GM19395 (cell line): Measurements from ENCODE around the gene IGSF23.
"Not testable (repeated sequence)": the region's sequence is repeated elsewhere in the genome, so short reads cannot be mapped to it uniquely, and the experiment has no call there.

Experiments
- ATAC-seq: cut with Tn5 transposase; IDR thresholded peaks from one replicate; pipeline ENCODE4 v1.9.1; 2021; ENCODE audit warnings: mild to moderate bottlenecking, moderate library complexity; ENCODE audit not compliant: unreplicated experiment

The IGSF23 gene

DNA sequence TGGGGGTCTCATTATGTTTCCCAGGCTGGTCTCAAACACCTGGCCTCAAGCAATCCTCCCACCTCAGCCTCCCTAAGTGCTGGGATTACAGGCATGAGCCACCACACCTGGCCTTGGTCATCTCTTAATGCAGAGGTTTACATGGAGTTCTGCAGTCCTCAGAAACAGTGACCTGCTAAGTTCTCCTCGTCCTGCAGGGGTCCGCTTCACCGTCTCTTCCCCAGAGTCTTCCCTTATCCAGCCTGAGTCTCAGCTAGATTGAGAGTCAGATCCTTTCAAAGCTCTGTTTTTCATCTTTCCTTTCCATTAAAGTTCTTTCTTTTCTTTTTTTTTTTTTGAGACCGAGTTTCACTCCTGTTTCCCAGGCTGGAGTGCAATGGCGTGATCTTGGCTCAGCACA, 2.9 kb upstream of the IGSF23 start:
- not testable (repeated sequence) for ATAC-seq

DNA sequence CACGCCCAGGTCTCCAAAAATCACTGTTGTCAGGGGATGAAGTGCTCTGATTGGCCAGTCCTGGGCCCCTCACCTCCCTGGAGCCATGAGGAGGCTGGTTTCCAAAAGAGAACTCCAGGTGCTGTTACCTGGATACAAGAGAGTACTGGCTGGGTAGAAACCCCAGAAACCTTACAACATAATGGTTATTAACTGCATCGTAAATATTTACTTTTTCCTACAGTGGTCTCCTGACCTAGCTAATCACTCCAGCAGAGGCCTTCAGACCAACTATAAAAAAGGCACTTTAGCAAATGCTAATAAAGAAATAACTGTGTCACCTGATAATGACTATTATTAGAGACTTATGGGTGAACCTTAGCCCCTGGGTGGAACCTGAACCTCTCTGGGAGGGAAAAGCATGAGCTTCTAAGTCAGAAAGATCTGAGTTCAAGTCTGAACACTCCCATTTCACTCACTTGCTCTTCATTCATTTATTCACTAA, 1.5 kb upstream of the IGSF23 start:
- ATAC-seq: no peak

DNA sequence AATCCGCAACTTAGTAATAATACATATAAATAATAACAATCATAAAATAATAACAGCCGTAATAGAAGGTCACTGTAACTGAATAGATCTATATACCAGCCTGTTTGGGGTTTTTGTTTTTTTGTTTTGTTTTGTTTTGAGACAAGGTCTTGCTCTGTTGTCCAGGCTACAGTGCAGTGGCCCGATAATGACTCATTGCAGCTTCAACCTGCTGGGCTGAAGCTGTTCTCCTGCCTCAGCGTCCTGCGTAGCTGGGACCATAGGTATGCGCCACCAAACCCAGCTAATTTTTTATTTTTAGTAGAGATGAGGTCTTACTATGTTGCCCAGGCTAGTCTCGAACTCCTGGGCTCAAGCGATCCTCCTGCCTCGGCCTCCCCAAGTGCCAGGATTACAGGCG, 950 bp downstream of the IGSF23 start:
- ATAC-seq: no peak

DNA sequence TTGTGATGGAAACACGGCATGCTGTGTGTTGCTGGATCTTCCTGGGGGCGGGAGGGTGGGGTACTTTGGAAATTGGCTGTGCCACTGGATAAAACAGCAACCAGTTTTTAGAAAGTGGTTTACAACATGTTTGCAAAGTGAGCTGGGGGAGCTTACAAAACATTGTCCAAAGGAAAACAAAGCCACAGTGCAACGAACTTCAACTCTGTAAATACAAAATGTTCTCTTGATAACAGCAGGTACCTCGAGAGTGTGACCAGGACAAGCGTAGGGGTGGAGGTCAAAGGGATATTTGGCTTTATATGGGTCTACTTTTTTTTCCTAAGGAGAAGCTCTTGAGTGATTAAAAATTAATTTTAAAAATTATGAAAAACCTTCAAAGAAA, 2.5 kb downstream of the IGSF23 start:
- no peak for ATAC-seq

DNA sequence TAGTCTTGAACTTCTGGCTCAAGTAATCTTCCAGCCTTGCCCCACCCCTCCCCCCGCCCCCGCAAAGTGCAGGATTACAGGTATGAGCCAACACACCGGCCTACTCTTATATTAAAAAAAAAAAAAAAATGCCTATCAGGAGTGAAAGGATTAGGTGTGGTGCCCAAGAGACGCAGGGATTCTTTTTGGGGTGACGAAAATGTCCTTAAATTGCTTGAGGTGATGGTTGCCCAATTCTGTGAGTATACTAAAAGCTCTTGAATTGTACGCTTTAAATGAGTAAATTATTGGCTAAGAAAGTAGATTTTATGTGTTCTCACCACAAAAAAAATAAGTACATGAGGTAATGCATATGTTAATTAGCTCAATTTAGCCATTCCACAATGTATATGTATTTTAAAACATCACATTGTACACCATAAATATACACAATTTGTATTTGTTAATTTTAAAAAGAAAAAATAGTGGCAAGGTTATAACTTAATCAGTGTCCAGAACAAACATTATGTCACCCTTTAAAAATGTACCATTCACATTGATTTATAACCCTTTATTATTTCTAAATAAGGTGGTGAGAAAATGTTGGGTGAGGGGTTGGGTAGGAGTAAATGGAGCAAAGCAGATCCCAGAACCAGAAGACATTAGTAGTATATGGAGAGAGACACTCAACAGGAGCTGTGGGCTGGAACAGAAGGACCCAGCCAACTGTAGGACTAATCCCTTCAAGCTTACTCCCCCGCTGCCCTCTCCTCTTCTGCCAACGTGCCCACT, 3.9 kb downstream of the IGSF23 start:
- ATAC-seq: no peak

DNA sequence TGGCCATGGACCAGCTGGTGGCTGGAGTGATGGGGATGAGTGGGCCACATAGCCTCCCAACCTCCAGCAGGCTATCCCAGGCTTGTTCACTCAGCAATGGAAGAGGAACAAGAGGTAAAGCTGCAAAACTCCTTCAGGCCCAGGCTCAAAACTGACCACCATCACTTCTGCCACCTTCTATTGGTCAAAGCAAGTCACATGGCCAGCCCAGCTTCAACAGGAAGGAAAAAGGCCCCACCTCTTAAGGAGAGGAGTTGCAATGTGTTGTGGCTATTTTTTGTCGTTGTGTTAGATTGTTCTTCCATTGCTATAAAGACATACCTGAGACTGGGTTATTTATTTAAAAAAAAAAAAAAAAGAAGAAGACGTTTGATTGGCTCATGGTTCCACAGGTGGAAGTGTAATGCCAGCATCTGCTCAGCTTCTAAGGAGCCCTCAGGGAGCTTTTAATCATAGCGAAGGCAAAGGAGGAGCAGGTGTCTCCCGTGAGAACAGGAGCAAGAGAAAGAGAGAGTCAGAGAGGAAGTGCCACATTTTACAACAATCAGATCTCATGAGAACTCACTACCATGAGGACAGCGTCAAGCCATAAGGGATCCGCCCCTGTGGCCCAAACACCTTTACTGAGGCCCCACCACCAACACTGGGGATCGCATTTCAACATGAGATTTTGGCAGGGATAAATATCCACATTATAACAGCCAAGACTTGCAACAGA, 5.4 kb downstream of the IGSF23 start:
- ATAC-seq: no peak

DNA sequence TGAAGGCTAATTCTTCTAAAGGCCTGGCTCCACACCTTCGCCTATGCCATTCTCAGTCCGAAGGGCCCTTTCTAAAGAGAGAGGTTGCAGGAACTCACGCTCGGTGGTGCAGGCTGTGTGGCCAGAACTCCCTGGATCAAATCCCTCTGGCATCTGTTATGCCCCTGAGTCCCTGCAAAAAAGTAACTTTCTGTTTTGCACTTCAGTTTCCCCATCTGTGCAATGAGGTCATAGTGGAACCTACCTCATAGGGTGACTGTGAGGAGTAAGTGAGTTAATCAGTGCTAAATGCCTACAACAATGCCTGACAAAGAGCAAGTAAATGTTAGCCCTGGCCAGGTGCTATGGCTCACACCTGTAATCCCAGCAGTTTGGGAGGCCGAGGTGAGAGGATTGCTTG, 7.3 kb downstream of the IGSF23 start:
- no peak for ATAC-seq

DNA sequence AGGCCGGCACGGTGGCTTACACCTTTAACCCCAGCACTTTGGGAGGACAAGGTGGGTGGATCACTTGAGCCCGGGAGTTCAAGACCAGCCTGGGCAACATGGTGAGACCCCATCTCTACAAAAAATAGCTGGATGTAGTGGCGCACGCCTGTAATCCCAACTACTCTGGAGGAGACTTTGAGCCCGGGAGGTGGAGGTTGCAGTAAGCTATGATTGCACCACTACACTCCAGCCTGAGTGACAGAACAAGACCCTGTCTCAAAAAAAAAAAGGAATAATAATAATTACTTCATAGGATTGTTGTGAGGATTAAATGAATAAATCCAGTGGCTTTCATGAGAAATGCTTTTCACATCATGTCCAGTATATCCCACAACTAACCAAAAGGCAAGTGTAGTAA, 8.0 kb downstream of the IGSF23 start:
- no peak for ATAC-seq

DNA sequence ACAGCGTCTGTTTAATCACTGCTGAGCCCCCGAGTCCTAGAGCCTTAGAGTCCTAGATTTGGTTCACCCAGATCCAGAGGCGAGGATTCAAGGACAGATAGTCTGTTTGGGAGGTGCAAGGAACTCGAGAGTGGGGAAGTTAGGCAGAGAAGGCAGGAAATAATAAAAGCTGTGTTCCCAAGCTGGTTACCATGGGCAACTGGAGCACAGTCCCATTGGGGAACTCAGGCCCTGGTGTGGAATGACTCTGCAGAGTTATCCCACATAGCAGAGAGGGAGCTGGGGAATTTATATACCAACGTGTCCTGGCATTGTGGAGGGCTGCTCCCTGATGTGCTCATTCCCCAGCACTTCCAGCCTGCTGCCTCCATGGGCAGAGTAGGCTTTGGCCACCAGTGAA, 9.7 kb downstream of the IGSF23 start:
- ATAC-seq: no peak

DNA sequence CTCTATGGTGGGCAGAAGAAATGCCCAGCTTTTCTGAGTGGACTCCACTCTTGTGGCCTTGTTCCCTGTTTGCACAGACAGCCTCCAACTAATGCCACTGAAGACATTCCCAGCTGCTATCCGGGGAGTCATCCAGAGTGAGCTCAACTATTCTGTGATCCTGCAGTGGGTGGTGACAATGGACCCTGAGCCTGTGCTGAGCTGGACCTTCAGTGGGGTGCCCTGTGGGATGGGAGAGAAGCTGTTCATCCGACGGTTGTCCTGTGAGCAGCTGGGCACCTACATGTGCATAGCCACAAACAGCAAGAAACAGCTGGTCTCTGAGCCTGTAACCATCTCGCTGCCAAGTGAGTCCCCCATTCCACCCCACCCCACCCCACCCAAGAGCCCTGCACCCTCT, 10.3 kb downstream of the IGSF23 start:
- ATAC-seq: no peak

DNA sequence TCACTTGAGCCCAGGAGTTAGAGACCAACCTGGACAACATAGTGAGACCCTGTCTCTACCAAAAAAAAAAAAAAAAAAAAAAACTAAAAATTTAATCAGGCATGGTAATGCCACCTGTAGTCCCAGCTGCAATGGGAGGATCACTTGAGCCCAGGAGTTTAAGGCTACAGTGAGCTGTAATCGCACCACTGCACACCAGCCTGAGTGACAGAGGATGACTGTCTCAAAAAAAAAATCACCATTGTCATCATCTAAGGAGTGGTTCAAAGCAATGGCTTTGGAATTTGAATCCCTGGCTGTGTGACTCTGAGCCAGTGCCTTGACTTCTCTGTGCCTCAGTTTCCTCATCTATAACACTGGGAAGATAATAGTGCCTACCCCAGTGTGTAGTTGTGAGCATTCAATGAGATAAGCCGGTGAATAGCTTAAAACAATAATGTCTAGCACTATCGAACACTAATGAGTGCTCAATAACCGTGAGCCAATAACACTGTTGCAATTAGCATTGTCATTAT, 11.5 kb downstream of the IGSF23 start:
- ATAC-seq: no peak

DNA sequence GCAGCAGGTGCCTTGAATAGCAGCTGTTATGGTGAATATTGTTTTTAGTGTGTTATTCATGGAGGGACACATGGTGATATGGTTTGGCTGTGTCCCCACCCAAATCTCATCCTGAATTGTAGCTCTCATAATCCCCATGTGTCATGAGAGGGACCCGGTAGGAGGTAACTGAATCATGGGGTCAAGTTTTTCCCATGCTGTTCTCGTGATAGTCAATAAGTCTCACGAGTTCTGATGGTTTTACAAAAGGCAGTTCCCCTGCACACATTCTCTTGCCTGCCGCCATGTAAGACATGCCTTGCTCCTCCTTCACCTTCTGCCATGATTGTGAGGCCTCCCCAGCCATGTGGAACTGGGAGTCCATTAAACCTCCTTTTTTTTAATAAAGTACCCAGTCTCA, 12.3 kb downstream of the IGSF23 start:
- not testable (repeated sequence) for ATAC-seq

DNA sequence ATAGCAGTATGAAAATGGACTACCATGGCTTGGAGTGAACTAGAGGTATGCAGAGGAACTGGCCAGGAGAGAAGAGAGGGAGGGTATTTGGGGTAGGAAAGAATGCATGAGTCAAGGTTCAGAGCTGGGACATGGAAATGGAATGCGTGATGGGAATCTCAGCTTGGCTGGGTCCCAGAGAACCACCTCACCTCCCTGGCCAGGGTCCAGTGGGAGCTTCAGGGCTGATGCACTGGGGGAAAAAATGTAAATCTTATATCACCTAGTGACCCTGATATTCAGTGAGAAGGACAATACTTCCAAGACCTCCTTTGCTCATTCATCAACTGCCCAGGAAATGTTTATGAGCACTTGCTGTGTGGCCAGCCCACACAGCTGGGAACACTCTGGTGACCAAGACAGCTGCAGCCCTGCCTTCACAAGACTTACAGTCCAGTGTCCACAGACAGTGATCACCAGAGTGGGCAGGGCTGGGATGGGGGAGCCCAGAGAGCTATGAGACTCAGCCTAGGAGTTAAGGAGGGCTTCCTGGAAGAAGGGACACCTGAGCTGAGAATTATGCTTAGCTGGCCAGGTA, 12.8 kb downstream of the IGSF23 start:
- ATAC-seq: no peak

DNA sequence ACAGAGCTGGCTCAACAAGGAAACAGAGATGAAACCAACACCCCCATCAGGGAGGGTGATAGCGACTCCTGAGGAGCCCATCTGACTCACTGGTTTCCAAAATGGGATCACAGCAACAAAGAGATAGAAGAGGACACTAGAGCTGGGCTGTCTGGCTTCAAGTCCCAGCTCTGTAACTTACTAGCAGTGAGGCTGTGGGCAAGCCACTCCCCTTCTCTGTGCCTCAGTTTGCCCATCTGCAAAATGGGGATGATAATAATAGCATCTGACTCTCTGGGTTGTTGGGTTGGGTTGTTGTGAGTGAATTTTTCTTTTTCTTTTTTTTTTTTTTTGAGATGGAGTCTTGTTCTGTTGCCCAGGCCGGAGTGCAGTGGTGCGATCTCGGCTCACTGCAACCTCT, 14.3 kb downstream of the IGSF23 start:
- no peak for ATAC-seq

DNA sequence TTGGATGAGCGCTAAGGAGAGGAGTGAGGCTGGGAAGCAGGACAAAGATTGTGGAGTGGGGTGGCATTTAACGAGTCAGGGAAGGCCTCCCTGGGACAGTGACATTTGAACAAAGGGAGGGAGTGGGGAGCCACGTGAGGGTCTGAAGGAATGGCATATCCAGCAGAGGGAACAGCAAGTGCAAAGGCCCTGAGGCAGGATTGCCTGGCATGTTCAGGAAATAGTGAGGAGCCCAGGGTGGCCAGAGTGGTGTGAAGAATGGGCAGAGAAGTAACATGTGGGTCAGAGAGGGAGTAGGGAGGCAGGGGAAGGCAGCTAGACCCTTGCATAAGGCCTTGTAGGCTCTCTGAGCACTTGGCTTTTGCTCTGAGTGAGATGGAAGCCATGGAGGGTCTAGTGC, 15.4 kb downstream of the IGSF23 start:
- no peak for ATAC-seq

DNA sequence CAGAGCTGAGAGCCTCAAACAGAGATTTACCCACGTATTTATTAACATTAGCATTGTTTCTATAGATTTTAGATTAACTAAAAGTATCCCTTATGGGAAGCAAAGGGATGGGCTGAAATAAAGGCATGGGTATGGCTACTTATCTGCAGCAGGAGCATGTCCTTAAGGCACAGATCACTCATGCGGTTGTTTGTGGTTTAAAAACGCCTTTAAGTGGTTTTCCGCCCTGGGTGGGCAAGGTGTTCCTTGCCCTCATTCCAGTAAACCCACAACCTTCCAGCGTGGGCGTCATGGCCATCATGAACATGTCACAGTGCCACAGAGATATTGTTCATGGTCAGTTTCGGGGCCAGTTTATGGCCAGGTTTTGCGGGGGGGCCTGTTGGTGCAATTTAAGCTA, 18.2 kb downstream of the IGSF23 start:
- not testable (repeated sequence) for ATAC-seq

DNA sequence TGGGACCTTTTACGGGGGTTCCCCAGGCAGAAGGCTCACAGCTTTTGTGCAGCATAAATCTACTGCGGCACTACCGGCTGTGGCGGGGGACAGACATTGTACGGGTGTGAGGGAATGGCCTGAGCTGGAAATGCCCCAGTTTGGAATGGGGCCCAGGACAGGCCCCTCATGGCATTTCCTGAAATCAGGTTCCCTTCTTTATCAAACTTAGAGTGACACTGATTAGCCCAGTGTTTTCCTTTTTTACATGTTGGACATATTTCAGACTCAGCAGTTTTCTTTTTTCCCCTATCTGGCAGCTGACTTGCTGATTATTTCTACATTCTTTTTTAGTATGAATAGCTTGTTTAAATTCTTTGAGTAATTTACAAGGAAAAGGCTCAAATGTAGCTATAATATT, 20.7 kb downstream of the IGSF23 start:
- not testable (repeated sequence) for ATAC-seq

DNA sequence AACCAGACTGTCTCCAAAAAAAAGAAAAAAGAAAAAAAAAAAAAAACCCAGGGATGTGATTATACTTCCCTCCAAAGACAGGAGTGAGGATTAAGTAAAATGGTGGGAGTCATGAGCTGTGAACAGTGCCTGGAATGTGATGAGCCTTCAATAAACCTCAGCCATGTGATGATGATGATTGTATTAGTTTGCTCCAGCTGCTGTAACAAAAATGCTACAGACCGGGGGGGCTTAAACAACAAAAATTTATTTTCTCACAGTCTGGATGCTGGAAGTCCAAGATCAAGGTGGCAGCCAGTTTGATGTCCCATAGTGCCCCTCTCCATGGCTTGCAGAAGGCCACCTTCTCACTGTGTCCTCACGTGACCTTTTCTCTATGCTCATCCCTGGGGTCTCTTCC, 21.4 kb downstream of the IGSF23 start:
- no peak for ATAC-seq

DNA sequence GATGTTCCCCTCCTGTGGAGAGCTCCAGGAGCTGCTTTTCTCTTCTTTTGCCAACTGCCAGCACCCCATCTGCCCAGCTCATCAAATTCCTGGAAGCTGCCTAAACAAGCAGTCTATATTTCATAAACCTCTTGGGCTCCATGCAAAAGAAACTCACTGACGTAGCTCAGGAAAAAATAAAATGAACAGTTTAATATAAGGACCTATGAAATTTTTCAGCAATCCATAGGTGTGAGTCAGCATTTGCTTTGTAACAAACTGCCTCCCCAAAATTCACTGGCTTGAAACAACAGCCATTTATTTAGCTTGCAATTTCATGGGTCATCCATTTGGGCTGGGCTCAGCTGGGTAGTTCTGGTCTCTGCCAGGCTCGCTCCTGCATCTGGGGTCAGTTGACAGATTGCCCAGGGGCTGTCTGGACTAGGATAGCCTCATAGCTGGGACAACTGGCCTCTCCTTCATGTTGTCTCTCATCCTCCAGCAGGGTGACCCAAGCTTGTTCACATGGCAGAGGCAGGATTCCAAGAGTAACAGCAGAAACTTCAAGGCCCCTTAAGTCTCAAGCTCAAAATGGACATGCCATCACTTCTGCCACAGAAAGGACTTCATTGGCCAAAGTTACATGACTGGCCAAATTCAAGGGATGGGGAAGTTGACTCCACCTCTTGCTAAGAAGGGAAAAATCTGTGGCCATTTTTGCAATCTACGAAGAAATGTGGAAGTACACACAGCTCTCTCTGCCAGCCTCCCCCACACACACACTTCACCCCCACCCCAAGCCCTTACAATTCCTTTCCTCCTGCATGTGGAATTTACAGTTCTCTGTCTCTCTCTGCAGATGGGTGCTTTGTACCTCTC, 22.4 kb downstream of the IGSF23 start:
- no peak for ATAC-seq

DNA sequence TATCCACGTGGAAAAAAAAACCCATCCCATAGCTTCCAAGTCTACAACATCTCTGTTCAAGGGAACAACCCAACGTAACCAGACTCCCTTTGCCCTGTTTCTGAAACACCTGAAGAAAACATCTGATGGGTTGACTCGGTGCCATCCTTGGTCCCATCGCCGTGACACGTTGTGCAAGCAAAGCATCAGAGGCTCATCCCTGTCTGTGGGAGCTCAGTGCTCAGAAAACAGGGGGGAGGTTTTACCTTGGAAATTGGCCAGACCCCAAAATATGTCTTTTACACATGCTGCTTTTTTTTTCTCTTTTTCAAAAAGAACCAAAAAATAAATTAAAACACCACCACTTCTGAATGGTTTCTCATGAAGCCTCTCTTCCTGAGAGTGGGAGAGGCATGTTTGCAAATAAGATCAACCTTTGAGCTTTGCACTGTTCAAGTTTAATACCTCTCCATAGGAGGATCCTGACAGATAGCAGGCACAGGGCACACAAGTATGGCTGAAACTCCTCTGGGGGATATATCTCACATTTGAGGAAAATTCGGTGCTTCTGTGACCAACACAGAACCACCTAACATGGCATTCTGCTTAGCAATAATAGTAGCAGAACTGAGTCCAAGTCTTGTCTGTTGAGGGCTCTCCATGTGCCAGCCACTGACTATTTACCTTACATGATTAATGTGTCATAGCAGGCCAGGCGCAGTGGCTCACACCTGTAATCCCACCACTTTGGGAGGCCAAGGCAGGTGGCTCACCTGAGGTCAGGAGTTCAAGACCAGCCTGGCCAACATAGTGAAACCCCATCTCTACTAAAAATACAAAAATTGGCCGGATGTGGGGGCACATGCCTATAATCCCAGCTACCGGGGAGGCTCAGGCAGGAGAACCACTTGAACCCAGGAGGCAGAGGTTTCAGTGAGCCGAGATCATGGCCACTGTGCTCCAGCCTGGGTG, 23.4 kb downstream of the IGSF23 start:
- no peak for ATAC-seq
